Measurements from ENCODE around the gene ZFP42. TPM values are rescaled to one million over a fixed set of nuclear protein-coding genes. Genes with fewer than 3 reads are reported as not detected.

The ZFP42 gene
- total RNA-seq, 1 donor from 2014 or later = not detected

- no peaks in the 10 kb centered on the region for H3K4me1 Mint-ChIP-seq (ENCODE audit: unreplicated experiment)
- H3K27ac Mint-ChIP-seq (ENCODE audit: unreplicated experiment) = no peak overlapping the region
- TF ChIP-seq, protein P1, sequence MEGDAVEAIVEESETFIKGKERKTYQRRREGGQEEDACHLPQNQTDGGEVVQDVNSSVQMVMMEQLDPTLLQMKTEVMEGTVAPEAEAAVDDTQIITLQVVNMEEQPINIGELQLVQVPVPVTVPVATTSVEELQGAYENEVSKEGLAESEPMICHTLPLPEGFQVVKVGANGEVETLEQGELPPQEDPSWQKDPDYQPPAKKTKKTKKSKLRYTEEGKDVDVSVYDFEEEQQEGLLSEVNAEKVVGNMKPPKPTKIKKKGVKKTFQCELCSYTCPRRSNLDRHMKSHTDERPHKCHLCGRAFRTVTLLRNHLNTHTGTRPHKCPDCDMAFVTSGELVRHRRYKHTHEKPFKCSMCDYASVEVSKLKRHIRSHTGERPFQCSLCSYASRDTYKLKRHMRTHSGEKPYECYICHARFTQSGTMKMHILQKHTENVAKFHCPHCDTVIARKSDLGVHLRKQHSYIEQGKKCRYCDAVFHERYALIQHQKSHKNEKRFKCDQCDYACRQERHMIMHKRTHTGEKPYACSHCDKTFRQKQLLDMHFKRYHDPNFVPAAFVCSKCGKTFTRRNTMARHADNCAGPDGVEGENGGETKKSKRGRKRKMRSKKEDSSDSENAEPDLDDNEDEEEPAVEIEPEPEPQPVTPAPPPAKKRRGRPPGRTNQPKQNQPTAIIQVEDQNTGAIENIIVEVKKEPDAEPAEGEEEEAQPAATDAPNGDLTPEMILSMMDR (IDR thresholded peaks at IDR 0.05) = no peak
- no peak overlapping the region for H3K4me3 Mint-ChIP-seq (ENCODE audit: unreplicated experiment)
- DNase-seq (ENCODE audit: extremely low spot score, unreplicated experiment) = no peak
- no peaks in the 10 kb centered on the region for H3K9me3 Mint-ChIP-seq (ENCODE audit: unreplicated experiment)
- H3K27me3 Mint-ChIP-seq (ENCODE audit: unreplicated experiment) = no peaks in the 10 kb centered on the region
- H3K36me3 Mint-ChIP-seq (ENCODE audit: unreplicated experiment) = no peaks in the 10 kb centered on the region
These were observed 36.2 kb downstream of the ZFP42 start for GRCh38 chr4:188031751-188032150.

DNA sequence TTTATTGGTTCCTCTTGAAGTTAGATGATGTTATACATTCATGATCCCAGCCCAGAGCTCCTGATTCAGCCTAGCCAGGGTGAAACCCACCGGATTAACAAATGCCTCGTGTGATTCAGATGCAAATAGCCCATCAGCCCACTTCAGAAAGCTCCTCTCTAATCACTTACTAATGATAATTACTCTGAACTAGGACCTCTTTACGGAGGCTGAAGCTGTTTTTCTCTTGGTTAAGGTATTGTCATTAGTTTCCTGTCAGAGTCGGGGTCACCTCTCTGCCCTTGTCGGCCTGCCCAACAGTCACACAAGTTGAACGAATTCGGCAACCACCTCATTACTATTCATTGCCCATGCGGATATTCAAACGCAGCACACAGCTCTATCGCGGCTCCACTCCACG, 36.6 kb downstream of the ZFP42 start:
- no peaks in the 10 kb centered on the region for H3K9me3 Mint-ChIP-seq (ENCODE audit: unreplicated experiment)
- H3K36me3 Mint-ChIP-seq (ENCODE audit: unreplicated experiment) = no peaks in the 10 kb centered on the region
- H3K4me1 Mint-ChIP-seq (ENCODE audit: unreplicated experiment) = no peaks in the 10 kb centered on the region
- H3K27ac Mint-ChIP-seq (ENCODE audit: unreplicated experiment) = no peak overlapping the region
- no peak for DNase-seq (ENCODE audit: extremely low spot score, unreplicated experiment)
- TF ChIP-seq, protein P1 (IDR thresholded peaks at IDR 0.05) = no peak
- H3K4me3 Mint-ChIP-seq (ENCODE audit: unreplicated experiment) = no peak overlapping the region
- no peaks in the 10 kb centered on the region for H3K27me3 Mint-ChIP-seq (ENCODE audit: unreplicated experiment)

DNA sequence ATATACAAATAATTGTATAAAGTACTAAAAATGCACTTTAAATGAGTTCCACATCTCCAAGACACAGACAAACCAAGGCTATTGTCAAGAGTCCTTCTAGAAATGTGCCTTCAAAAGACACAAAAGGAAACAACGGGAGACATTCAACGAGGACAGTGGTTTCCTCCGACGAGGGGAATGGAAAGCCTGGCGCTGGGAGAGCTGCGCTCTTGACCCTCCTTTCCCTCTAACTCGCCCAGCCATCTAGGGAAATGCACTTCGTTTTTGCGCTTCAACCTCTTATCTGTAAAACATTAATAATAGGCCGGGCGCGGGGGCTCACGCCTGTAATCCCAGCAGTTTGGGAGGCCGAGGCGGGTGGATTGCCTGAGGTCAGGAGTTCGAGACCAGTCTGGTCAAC, 37.0 kb downstream of the ZFP42 start:
- Mint-ChIP-seq H3K4me1 (ENCODE audit: unreplicated experiment) (no peaks in the 10 kb centered on the region), H3K4me3 (ENCODE audit: unreplicated experiment) (no peak overlapping the region), H3K27ac (ENCODE audit: unreplicated experiment) (no peak overlapping the region), H3K27me3 (ENCODE audit: unreplicated experiment) (no peaks in the 10 kb centered on the region), H3K9me3 (ENCODE audit: unreplicated experiment) (no peaks in the 10 kb centered on the region), H3K36me3 (ENCODE audit: unreplicated experiment) (no peaks in the 10 kb centered on the region)
- DNase-seq (ENCODE audit: extremely low spot score, unreplicated experiment) = no peak
- TF ChIP-seq, protein P1 (IDR thresholded peaks at IDR 0.05) = no peak

DNA sequence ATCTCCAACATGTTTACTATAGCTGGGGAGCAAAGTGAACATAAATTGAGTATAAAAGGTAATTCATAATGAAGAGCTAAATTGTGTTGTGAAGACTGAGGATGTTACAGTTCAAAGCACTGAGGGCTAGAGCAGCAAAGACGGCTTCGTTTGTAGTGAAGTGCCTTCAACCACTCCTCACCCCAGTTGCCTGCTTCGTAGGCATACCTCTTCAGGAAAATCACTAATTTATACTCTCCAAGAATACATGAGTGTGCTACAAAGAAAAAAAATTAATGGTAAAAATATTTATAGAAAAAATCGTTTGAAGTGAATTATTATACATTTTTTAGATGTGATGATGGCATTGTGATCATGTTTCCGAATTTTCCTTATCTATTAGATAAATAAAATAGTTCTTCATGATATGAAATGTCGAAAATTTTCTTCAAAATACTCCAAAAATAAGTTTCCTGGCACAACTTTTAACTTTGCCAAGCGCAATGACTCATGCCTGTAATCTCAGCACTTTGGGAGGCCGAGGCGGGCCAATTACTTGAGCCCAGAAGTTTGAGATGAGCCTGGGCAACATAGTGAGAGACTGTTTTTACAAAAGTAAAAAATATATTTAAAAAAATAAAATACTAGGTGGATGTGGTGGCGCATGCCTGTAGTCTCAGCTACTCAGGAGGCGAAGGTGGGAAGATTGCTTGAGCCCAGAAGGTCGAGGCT, 41.6 kb downstream of the ZFP42 start:
- Mint-ChIP-seq H3K27me3 (ENCODE audit: unreplicated experiment) (no peaks in the 10 kb centered on the region), H3K36me3 (ENCODE audit: unreplicated experiment) (no peaks in the 10 kb centered on the region), H3K9me3 (ENCODE audit: unreplicated experiment) (no peaks in the 10 kb centered on the region), H3K4me3 (ENCODE audit: unreplicated experiment) (no peak overlapping the region), H3K27ac (ENCODE audit: unreplicated experiment) (no peak overlapping the region), H3K4me1 (ENCODE audit: unreplicated experiment) (no peaks in the 10 kb centered on the region)
- TF ChIP-seq, protein P1 (IDR thresholded peaks at IDR 0.05) = no peak
- DNase-seq (ENCODE audit: extremely low spot score, unreplicated experiment) = no peak

- Mint-ChIP-seq H3K36me3 (ENCODE audit: unreplicated experiment) (no peaks in the 10 kb centered on the region), H3K9me3 (ENCODE audit: unreplicated experiment) (no peaks in the 10 kb centered on the region), H3K27me3 (ENCODE audit: unreplicated experiment) (no peaks in the 10 kb centered on the region), H3K4me1 (ENCODE audit: unreplicated experiment) (no peaks in the 10 kb centered on the region), H3K27ac (ENCODE audit: unreplicated experiment) (no peak overlapping the region), H3K4me3 (ENCODE audit: unreplicated experiment) (no peak overlapping the region)
- TF ChIP-seq, protein P1 (IDR thresholded peaks at IDR 0.05) = no peak
- DNase-seq (ENCODE audit: extremely low spot score, unreplicated experiment) = no peak
These were observed 46.1 kb downstream of the ZFP42 start for GRCh38 chr4:188041721-188042120.

All from osteocyte (in vitro differentiated cells).